Superior temporal gyrus (tissue), 1 donor: Measurements from ENCODE around the gene CDIPT.
"Not testable (repeated sequence)": the region's sequence is repeated elsewhere in the genome, so short reads cannot be mapped to it uniquely, and the experiment has no call there.

ENCODE experiments used
- DNase-seq: peaks from one replicate; pipeline ENCODE4 v3.0.0-alpha.2; 2016; ENCODE audit errors: extremely low spot score

Gene CDIPT

GRCh38 chr16:29858974-29859373 lies 4.1 kb downstream of the CDIPT start:
- DNase-seq = no peak

DNA sequence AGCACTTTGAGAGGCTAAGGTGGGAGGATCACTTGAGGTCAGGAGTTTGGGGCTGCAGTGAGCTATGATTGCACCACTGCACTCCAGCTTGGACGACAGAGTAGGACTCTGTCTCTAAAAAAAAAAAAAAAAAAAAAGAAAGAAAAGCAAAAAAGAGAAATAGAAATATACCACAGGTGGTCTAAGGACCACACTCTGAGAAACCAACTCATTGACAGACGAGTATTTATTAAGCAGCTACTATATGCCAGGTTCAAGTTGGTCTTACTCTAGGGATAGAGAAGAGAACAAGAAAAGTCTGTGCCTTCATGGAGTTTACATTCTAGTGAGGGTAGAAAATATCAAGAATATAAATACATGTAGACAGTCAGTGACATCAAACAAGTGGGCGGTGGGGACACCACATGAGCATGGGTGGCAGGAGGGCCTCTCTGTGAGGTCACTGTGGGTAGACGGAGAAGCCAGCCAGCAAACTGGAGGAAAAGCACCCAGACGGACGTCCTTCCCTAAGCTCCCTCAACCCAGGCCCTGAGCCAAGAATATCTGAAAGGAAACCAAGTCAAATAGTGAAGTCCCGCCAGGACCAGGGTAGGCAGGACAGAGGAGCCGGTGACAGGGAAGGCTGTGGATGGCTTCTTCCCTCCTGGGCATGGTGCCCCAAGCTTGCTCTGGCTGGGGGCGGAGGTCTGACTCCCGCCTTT lies 4.7 kb downstream of the CDIPT start:
- DNase-seq = no peak

DNA sequence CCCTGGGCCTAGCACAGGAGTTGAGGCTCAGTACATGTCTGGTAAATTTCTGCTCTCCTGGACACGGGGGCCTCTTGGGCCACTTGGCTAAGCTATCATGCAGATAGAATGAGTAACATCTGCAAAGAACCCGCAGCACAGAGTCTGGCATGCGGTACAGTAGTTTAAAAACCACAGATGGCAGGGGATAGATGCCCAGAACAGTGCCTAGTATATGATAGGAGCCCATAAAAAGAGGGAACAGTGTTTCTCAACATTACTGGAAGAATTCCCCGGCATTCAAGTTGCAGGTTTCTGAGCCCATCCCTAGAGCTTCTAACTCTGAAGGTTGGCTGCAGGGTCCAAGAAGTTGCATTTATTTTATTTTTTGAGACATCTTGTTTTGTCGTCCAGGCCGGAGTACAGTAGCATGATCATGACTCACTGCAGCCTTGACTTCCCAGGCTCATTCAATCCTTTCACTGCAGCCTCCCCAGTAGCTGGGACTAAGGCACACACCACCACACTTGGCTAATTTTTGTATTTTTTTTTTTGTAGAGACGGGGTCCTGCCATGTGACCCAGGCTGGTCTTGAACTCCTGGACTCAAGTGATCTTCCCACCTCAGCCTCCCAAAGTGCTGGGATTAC lies 5.8 kb downstream of the CDIPT start:
- DNase-seq = peak; percentile 30

GRCh38 chr16:29854520-29855100 lies 8.4 kb downstream of the CDIPT start:
- DNase-seq = no peak

DNA sequence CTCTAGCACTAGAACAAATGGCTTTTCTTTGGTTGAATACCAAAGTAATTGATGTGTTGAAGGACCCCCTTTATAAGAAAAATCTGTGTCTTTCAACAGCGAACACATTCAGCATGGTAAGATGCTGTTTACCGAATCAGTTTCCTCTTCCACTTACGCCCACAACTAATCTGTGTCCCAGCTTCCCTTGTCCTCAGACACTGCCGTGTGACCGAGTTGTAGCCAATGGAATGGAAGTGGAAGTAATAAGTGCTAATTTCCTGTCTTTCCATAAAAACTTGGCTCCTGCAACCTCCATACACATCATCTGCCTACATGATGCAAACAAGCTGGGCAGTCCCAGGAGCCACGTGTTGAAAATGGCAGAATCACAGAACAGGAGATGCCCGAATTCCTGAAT lies 10.4 kb downstream of the CDIPT start:
- DNase-seq = peak; percentile 40

DNA sequence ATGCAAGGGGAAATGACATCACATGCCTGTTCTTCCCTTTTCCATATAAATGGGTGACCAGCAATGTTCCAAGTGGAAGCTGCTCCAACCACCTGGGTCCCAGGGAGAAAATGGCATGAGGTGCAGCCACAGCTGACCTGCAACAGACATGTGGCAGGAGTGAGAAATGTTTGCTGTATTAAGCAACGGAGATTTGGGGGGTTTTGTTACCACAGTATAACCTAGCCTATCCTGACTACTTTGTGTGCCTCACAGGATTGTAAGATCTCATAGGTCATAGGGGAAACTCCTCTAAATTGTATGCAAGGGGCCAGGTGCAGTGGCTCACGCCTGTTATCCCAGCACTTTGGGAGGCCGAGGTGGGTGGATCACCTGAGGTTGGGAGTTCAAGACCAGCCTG lies 12.0 kb downstream of the CDIPT start:
- DNase-seq = no peak

GRCh38 chr16:29849505-29849904 lies 13.5 kb downstream of the CDIPT start:
- DNase-seq = peak; percentile 56

GRCh38 chr16:29848420-29849297 lies 14.4 kb downstream of the CDIPT start:
- DNase-seq = peak; percentile 76

GRCh38 chr16:29845656-29846055 lies 17.4 kb downstream of the CDIPT start:
- no peak for DNase-seq

GRCh38 chr16:29844575-29845331 lies 18.3 kb downstream of the CDIPT start:
- DNase-seq = no peak

DNA sequence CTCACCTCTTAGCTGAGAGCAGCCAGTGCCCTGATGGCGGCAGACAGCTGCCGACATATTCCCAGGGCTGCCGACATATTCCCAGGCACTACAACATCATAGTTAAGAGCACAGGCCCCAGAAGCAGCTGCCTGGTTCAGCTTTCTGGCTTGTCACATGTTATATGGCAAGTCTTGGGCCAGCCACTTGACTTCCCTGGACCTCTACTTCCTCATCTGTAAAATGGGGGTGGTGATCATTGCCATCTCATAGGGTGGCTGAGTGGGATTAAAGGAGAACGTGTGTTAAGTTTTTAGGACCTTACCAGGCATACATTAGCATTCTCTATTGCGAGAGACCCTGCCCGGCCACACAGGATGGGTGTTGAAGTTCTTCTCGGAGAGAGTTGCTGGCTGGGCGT lies 19.1 kb downstream of the CDIPT start:
- DNase-seq = no peak

DNA sequence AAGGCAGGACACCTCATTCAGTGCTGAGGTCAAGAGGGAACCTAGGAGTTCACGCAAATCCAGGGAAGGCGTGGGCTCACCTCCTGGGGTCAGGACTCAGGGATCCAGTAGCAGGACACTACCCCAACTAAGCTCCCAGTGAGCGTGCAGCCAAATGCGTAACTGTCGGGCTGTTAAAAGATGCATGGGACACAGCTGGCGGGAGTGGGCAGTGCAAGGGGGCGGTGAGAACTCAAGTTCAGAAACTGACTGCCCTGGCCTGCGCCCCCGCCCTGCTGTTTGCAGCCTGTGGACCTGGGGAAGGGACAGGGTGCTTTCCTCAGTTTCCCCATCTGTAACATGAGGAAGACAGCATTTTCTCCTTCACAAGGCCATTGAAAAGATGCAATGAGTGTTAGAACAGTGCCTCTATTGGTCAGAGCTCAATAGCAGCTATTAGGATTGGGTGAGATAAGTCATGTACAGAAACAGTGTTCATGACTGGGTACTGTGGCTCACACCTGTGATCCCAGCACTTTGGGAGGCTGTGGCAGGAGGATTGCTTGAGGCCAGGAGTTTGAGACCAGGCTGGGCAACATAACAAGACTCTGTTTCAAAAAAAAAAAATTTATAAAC lies 20.2 kb downstream of the CDIPT start:
- no peak for DNase-seq

- no peak for DNase-seq
Observed at GRCh38 chr16:29841631-29842030, 21.4 kb downstream of the CDIPT start.

DNA sequence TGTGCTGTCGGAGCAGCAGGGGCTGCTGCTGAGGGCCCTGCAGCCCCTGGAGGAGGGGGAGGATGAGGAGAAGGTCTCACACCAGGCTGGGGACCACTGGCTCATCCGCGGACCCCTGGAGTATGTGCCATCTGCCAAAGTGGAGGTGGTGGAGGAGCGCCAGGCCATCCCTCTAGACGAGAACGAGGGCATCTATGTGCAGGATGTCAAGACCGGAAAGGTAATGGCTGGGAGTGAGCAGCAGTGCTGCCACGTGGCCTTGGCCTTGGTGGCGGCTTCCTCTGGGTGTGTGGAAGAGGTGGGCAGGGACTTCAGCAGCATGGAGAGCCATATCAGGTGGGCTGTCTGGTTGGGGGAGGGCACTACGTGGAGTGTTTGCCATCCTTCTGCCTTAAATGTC lies 22.8 kb downstream of the CDIPT start:
- DNase-seq = no peak

- no peak for DNase-seq
Observed at GRCh38 chr16:29839822-29840221, 23.2 kb downstream of the CDIPT start.

GRCh38 chr16:29837841-29838240 lies 25.2 kb downstream of the CDIPT start:
- DNase-seq = no peak

DNA sequence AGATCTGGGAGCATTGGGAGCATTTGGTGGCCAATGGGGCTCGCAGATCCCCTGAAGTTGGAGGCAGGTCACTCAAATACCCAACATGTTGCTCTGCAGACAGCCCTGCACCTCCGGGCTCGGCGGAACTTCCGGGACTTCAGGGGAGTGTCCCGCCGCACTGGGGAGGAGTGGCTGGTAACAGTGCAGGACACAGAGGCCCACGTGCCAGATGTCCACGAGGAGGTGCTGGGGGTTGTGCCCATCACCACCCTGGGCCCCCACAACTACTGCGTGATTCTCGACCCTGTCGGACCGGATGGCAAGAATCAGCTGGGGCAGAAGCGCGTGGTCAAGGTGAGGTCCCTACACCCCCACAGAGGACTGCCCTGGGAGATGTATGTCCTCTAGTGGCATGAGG lies 26.4 kb downstream of the CDIPT start:
- DNase-seq = no peak

GRCh38 chr16:29835926-29836325 lies 27.1 kb downstream of the CDIPT start:
- DNase-seq = no peak

DNA sequence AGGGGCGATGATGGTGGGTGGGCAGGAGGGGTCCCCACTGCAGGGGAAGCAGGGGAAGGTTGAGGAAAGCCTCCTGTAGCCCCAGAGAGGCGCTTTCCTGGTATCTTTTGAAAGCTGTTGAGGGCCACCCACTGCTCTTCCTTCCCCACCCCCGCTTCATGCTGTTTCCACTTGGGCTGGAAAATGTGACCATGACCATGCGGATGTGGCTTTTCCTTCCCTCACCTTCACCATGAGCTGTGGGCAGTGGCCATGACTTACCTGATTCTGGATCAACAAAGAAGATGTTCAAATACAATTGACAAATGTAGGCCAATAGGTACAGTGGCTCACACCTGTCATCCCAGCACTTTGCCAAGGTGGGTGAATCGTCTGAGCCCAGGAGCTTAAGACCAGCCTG lies 28.9 kb downstream of the CDIPT start:
- no peak for DNase-seq

GRCh38 chr16:29833219-29833618 lies 29.8 kb downstream of the CDIPT start:
- not testable (repeated sequence) for DNase-seq

DNA sequence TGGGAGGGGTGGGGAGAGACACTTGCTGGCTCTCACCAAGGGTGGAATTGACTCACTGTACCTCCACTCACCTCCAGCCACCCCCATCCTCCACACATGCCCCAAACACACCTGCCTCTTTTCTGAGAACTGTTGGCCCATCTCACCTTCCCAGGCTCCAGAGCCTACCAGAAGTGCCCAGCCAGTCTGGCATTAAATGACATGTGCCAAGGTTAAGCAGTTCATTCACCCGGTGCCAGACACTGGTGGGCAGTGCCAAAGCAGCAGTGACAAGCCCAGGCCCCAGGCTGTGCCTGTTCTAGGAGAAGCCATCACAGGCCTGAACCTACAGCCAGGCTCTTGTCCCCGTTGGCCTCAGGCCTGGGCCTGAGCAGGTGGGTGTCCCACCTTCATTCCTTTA lies 31.5 kb downstream of the CDIPT start:
- DNase-seq = no peak
